ENCODE measurements around the gene DISC1.

DNA sequence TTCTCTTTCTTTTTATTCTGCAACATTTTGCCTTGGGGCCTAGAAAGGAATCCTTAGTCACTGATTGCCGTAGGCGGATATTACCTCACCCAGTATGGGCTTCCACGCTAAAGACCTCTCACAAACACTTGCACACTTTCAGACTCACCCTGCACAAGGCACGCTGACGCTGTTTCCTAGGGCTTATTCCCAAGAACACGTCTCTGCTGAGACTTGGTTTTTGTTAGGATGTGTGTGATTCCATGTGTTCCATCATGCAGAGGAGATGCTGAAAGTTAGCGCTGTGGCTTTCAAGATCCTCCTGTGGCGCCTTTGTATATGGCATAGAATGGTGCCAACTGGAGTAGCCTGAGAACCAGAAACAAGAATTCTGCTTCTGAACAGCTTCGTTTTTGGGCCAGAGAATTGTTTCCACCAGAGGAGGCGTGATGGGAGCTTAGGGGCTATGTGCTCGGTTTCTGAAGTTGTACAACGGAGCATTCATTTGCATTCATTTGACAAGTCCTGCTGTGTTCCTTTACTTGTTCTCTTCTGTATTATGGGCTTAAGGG is 297.0 kb downstream of the DISC1 start:
- TF ChIP-seq, protein P1, sequence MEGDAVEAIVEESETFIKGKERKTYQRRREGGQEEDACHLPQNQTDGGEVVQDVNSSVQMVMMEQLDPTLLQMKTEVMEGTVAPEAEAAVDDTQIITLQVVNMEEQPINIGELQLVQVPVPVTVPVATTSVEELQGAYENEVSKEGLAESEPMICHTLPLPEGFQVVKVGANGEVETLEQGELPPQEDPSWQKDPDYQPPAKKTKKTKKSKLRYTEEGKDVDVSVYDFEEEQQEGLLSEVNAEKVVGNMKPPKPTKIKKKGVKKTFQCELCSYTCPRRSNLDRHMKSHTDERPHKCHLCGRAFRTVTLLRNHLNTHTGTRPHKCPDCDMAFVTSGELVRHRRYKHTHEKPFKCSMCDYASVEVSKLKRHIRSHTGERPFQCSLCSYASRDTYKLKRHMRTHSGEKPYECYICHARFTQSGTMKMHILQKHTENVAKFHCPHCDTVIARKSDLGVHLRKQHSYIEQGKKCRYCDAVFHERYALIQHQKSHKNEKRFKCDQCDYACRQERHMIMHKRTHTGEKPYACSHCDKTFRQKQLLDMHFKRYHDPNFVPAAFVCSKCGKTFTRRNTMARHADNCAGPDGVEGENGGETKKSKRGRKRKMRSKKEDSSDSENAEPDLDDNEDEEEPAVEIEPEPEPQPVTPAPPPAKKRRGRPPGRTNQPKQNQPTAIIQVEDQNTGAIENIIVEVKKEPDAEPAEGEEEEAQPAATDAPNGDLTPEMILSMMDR (IDR thresholded peaks at IDR 0.05 in 2 of 3, conservative IDR thresholded peaks at IDR 0.05 in 1 of 3; ENCODE audit: borderline replicate concordance in 1 of 3, insufficient read depth in 1 of 3, low read depth in 2 of 3, low read length in 2 of 3): no peak
- TF ChIP-seq YY1 (IDR thresholded peaks at IDR 0.05; ENCODE audit: extremely low read depth, insufficient replicate concordance, low read depth, low read length): no peak
